NCI-H510A (cell line): Measurements from ENCODE around the gene FBXO36.
A peak's percentile ranks its signal among the peaks of the same experiment; 100 is the strongest.
"Not testable (repeated sequence)": the region's sequence is repeated elsewhere in the genome, so short reads cannot be mapped to it uniquely, and the experiment has no call there.

Source experiments
- DNase-seq: peaks from one replicate; lab custom pipeline; 2025; lab: John Stamatoyannopoulos, UW

FBXO36 gene

DNA sequence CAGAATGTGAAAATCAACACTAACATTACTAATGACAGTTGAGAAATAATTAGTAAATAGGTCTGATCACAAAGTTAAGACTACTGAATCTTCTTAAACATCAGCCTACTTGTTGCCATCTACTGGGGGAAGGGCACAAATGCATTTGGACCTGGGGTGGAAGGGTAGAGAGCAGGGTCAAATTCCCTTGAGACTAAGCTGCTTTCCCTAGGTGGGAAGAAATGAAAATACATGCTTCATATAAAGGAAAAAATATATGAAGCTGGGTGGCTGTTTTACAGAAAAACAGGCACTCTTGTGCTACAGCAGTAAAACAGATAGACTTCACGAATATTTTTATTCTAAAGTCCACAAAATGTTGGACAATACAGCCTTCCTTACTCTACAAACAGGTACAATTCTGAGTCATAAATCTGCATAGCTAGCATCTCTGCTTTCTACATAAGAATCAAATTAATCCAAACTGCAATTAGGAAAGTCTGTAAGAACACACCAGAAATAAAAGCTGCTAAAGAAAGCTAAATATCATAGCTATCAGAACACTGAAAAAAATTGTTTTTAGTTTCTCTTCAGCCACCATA lies 11.4 kb upstream of the FBXO36 start:
- DNase-seq, result no peak

DNA sequence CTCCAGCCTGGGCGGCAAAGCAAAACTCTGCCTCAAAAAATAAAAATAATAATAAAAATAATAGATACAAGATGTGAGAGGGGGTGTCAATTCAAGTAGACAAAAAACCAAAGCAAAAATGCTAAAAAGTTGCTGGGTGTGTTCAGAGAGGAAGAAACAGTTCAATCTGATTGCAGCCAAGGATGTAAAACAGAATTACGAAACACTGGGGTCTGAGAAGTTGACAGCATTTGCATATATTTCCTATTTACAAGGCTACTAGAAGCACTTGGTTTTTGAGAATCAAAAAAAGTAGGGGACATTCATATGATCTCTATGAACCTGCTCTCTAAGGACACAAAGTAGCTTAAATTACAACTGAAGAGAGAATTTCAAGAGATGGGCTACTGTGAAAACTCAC lies 8.1 kb upstream of the FBXO36 start:
- no peak for DNase-seq

DNA sequence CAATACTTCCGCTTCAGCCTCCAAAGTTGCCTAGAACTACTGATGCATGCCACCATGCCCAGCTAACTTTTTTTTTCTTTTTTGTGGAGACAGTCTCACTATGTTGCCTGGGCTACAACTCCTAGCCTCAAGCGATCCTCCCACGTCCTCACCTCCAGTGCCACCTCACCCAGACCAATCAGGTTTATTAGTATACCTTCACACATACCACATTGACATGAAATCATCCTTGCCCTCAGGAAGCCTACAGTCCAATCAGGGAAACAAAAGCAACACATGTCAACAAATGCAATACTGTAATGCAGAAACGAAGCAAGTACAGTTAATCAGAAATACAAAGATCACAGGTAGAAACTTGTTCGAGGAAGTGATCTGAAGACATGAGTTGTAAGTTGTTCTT lies 4.5 kb upstream of the FBXO36 start:
- DNase-seq, result no peak

DNA sequence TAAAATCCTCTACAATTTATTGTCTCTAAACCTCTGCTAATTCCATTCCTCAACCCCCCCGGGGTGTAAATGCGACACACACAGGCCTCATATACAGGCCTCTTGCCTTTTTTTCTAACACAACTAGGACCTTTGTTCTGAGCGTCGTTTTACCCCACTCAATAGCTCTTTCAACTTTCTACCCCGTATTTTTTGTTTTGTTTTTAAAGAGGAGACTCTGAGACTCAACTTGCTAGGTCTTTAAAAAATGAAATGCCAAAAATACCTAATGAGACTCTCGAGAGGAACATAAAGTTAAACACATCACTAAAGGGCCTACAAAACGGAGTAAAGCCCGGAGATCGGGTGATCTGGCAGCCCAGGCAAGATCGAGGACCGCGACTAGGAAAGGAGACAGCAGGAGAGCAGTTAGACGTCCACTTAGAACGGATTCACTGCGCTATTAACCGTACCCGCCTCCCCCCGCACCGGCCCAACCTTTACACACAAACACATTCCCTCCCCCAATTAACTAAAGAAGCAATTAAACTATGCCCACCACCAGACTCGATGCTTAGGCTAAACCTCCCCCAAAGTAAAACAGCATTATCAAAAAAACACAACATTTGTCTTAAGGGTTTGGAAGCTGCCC lies 2.2 kb upstream of the FBXO36 start:
- DNase-seq, result peak; percentile 11

DNA sequence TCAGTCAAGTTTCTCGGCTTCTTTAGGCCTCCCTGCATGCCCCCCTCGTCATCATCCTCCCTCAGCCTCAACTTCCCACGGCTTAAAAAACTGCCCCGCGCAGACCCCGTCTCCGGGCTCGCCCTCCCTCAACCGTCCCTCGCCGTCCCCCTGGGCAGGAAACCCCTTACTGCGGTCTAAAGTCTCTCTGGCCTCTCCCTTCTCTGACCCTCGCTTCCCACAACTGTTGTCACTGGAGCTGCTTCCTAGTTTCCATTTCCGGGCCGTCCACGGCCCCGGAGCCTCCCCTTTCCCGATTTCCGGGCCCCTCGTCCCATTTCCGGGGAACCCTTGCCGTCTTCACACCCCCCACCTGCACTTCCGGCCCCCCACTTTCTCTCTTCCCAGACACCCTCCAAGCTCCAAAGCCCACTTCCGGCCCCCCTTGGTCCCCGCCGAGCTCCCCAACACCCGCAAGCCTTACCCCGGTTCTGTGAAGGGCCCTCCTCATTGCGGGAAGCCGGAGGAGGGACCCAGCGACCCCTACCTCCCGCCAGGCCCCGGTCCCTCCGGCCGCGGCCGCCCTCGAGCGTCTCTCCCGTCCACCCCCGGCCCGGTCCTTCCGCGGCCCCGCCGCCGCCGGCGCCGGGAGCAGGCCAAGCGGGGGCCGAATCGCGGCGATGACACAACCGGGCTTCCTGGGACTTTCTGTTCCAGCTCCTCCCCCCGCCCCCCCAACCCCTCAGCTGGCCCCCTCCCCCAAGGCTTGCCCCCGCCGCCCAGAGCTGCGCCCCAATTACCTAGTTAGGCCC lies 1.0 kb upstream of the FBXO36 start:
- peak; percentile 75 for DNase-seq

DNA sequence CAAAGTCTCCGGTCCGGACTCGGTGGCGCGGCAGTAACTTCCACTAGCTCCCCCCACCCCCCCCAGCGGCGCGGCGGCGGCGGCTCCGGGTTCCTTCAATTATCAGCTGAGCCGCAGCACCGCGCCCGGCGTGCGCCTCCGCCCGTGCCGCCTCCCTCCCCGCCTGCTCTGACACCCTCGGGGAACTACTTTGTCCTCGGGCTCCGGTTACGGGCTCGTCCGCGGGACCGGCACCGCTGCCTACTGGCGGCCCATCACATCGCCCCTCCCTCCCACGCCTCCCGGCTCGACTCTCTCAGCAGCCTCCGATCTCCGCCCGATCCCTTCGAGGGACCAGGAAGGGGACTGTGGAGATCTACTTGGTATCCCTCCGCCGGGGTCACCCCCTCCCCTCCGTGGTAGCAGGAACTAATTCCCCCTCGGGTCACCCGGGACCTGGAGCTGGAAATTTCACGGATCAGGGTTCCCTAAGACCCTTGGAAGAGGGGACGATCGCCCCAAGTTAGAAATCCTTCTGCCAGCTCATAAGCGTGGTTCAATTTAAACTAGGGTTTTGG lies 333 bp upstream of the FBXO36 start, which contains the start of gene TRIP12:
Gene TRIP12, minus strand, starts transcription at position 118 of the 557 bp plus-strand sequence. CDS start 41,930 bp downstream, outside the sequence.
- peak; percentile 99 for DNase-seq

DNA sequence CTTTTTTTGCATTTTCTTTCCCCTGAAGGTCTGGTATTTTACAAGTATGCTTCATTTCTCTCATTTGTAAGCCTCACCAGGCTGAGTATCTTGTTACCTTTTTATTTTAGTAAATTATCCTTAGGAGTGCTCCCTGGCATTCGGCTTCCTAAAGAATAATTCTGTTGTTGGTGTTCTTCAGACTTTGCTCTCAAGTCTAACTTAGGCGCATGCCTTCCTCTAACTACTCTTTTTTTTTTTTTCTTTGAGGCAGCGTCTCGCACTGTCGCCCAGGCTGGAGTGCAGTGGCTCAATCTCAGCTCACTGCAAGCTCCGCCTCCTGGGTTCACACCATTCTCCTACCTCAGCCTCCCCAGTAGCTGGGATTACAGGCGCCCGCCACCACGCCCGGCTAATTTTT lies 2.2 kb downstream of the FBXO36 start:
- DNase-seq, result not testable (repeated sequence)

DNA sequence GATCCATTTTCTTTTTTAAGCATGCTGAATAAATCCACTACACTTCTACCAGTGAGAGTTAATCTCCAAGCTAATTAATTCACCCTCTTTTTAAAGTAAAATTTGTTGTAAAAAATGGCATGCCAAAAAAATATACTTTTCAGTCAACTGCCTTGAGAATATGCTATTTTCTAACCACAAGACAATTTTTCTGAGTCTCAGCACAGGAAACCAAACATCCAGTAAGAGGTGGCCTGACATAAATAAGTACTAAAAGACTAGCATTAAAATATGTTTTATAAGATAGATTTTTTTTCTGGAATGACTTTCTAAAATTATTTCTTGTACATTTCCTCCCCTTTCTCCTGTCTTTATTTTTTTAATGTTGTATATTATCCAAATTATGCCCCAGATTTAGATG lies 2.9 kb downstream of the FBXO36 start:
- DNase-seq, result no peak

DNA sequence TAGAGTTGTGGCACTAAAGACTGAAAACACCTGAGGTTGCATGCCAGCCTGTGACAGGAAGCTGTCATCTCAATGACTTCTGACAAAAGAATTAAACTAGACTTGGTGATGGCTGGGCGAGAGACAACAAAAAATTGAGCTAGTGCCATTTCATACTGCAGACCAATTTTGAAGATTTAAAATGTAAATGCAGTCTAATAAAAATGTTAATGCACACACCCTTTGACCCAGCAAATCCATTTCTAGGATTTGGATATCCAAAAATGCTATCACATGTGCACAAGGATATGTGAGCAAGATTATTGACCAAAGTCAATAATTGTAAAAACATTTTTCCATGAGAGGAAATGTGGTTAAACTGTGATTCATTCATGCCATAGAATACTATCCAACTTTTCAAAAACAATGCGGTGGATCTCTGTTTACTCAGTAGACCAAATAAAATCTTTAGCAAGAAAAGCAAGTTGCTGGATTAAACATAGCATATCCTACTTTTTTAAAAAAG lies 5.6 kb downstream of the FBXO36 start:
- no peak for DNase-seq

DNA sequence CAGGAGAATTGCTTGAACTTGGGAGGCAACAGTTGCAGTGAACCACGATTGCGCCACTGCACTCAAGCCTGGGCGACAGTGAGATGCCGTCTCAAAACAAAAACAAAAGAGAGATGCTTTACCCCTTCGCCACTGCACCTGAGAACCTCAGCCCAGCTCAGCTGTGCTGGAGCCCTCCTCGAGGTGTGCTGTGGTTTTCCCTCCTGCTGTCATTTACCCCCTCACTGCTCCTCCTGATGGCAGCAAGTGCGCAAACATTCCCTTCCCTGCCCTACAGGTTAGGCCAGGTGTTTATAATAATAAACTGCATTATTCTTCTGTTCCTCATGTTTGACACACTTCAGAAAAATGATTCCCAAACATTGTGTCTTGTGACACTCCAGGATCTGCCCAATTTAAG lies 8.4 kb downstream of the FBXO36 start:
- DNase-seq, result peak; percentile 84

DNA sequence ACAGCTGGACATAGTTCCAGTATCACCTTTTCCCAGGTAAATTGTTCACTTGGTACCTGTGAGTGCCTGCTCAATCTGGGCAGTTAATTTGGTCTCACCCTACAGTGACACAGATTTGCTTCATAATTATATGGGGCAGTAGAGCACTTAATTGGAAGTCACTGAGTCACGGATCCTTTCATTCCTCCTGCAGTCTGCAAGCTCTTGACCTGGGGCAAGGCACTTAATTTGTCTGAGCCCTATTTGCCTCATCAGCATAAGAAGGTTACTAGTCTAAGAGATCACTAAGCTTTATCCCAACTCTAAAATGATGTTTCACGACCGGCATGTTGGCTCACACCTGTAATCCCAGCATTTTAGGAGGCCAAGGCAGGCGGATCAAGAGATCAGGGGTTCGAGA lies 8.9 kb downstream of the FBXO36 start:
- no peak for DNase-seq

DNA sequence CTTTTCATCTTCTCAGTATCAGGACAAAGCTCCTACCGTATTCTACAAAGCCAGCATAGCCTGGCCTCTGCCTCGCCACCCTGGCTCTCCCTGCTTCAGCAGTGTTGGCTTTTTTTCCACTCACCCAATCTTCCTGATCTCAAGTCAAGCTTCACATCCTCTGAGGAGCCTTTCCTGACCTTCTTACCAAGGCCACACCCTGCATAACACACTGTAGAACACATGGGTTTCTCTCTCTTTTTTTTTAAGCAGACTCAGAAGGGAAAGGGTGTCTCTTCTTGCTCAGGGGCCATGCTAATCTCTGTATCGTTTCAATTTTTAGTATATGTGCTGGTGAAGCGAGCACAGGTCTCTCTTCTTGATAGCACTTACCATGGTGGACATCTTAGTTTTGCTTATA lies 15.2 kb downstream of the FBXO36 start:
- DNase-seq, result no peak

DNA sequence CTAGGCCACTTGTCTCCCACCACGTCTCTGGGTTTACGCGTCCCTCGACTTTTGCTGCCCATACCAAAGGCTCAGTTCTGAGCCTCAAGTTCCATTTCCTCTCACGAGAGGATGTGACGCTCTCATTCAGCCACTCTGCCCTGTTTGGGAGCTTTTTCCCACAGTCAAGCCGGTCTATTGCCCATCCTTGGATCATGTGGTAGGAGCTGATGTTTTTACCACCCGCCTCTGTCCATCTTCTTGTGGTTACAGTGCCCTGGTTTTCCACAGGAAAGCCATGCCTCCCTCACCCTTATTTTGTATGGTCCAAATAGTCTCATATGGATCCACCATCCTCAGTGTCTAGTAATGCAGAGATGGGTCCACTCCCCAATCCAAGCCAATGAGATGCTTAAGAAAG lies 20.4 kb downstream of the FBXO36 start:
- no peak for DNase-seq

DNA sequence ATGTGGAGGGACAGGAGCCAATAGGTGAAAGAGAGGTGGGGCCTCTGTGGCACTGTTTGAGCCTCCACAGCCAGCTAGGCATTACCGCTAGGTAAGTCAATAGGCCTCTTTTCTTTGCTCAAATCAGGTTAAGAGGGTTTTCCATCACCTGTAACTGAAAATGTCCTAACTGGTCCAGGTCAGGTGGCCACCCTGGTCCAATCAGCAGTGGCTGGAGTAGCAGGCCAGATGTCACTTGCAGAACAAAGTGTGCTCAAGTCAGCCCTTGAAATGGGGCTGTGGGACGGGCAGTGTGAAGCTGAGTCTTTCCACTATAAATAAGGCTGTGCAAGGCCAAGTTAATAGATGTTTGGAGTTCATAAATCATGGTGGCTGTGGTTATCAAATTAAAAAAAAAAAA lies 20.9 kb downstream of the FBXO36 start:
- DNase-seq, result peak; percentile 60

DNA sequence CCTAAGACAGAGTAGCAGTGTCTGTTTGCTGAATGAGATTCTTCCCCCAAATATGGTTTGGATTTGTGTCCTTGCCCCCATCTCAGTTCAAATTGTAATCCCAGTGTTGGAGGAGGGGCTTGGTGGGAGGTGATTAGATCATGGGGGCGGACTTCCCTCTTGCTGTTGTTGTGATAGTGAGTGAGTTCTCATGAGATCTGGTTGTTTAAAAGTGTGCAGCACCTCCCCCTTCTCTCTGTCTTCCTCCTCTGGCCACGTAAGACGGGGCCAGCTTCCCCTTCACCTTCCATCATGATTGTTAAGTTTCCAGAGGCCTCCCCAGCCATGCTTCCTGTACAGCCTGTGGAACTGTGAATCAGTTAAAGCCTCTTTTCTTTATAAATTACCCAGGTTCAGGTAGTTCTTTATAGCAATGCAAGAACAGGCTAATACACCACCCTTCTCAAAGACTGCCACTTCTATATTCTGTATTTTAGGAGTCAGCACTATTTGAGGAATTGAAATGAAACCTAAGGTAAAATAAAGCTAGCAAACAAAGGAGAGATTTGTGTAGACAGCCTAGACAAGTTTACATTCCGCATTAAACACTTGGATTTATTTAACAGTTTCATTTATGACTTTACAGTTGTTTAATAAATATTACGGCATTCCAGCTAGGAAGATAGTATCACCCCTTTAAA lies 21.6 kb downstream of the FBXO36 start:
- DNase-seq, result no peak

DNA sequence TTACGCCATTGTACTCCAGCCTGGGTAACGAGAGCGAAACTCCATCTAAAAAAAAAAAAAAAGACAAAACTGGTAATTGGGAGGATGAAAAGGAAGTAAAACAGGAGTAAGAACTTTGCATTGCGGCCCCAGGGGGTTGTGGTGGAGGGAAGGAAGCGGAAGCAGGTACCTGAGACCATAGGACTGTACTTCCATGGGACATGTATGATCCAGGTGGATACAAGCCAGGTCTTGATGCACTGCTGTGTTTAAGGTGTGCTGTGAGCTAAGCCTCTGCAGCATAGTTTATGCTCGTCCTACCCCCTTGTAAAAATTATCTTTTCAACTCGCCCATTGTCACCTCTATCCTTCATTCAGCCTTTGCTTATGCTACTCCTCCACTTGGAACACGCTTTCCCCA lies 23.7 kb downstream of the FBXO36 start:
- no peak for DNase-seq

DNA sequence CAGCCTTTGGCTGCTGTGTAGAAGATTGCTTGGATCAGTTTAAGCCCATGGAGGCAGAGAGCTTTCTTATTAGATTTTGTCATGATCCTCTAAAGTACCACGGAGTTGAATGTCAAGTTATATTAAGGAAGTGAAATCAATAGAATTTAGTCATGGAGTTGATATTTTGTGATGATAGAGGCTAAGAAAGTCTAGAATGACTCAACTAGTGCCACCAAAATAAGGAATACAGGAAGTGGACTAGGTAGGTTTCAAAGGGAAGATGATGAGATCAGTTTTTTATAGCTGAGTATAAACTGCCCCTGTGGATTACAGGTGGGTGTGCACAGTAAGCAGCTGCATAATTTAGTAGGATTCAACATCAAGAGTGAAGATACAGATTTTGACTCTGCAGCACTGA lies 25.2 kb downstream of the FBXO36 start:
- DNase-seq, result no peak

DNA sequence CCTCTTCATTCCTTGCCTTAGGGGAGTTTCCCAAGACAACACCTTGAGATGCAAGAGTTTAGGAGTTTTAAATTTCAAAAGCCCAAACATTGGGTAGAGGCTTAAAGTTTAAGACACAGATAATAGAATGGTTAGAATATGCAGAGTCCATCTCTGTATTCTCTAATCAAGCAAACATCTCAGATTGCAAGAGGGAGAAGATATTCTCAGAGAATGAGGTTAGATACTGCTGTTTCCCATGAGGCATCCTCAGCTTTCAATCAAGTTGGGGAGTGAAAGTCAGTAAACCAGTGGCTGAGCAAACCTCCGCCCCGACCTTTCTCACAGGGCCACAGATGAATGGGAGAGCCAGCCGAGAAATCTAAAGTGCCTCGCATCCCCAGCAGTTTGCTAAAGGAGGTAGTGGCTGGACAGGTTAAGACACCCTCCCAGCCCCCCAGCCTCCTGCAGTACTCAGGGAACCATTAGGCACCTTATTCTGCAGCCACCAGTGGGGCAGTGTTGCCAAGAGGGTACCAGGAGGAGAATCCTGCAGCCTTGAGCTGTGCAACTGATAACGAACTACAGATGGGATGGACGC lies 30.0 kb downstream of the FBXO36 start:
- no peak for DNase-seq

DNA sequence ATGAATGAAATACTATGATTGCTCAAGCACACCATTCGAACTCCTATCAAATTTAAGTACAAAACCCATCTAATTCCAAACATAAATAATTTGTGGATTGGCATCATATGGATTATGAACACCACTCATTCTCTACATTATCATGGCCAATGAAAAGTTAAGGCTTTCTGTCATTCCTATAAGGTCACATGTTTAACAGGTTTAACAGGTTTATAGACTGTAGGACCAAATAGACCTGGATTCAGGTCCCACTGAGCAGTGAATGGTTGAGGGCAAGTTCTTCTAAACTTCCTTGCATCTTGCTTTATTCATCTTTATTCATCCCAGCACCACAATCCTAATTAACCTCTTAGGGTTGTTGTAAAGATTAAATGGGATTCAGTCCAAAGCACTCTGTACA lies 33.4 kb downstream of the FBXO36 start:
- no peak for DNase-seq

DNA sequence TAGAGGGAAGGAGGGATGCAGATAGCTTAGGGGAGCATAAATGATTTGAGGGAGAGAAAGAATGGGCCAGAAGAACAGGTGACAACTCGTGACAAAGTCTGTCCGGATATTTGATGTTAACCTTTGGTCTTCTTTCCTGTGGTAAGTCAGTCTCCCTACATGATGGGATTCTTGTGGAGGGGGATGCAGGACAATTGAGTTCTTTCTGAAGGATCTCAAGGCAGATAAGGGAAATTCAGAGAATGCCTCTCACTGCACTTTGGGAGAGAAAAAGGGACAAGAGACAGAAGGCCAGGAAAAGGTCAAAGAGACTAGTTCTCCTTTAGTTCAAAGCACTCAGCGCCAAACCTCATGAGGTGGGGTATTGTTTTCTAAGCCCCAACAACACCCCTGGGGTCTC lies 34.2 kb downstream of the FBXO36 start:
- no peak for DNase-seq

DNA sequence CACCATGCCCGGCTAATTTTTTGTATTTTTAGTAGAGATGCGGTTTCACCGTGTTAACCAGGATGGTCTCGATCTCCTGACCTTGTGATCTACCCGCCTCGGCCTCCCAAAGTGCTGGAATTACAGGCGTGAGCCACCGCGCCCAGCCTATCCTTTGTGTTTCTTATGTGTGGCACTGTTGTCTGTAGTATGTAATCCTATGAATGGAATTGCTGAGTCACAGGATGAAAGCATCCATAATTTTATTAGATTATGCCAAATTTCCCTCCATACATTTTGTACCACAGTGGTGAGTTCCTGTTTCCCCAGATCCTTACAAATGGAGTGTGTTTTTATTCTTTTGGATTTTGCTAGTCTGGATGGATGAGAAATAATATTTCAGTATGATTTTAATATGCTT lies 41.3 kb downstream of the FBXO36 start:
- DNase-seq, result not testable (repeated sequence)

DNA sequence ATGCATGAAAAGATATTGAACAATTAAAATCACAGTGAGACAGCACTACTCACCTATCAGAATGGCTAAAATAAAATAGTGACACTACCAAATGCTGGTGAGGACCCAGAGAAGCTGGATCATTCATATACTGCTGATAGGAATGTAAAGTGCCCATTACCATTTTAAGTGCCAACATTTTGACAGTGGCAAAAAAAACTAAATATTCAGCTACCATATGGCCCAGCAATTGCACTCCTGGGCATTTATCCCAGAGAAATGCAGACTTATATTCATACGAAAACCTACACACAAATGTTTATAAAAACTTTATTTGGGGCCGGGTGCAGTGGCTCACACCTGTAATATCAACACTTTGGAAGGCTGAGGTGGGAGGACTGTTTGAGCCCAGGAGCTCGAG lies 47.6 kb downstream of the FBXO36 start:
- no peak for DNase-seq
